Inflammatory macrophage (primary cell): ENCODE data around the gene ESR2.
"Not testable (repeated sequence)": the region's sequence is repeated elsewhere in the genome, so short reads cannot be mapped to it uniquely, and the experiment has no call there.

Source experiments
- DNase-seq, 2 donors: peaks; one replicate each; pipeline ENCODE4 v3.0.0-alpha.2; 2020 to 2022
- total RNA-seq, 18 experiments: gene quantifications; one replicate each; lab custom pipeline; 2026; ENCODE audit warnings: mixed read lengths in 6 of 18, inconsistent platforms in 2 of 18; lab: John Stamatoyannopoulos, UW

The ESR2 gene
- total RNA-seq = 0 to 0.26 (median 0.02) reads per million in 18 experiments

DNA sequence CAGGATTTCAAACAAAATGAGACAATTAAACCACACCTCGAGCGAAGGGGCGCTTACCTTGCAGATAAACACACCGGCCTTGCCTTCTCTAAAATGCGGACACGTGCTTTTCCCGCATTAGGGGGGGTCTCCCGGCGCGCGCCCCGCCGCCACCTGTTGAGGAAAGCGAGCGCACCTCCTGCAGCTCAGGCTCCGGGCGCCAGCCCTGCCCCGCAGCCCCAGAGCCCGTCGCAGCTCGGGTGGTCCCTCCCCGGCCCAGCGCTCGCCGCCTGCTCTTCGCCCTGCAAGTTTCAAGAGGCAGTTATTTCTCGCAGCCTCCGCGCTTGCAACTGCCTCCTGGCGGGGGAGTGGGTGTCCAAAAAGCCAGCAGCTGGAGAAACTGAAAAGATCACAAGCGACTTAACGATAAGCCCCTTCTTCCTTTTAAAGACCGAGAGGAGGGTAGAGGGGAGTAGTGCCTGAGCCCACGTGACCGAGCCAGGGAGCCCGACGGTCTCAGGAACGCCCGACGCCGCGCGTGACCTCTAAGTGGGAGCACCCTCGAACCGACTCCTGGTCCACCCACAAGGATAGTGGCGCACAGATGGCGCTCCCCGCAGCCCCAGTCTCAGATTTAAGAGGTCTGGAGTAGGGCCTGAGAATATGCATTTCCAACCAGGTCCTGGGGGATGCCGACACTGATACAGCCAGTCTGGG is at the start of gene ESR2:
Gene ESR2, minus strand, starts transcription at position 396 of the 696 bp plus-strand sequence. CDS start 11,386 bp downstream, outside the sequence.
- no peak for DNase-seq

GRCh38 chr14:64340560-64341196 is 46.5 kb upstream of the ESR2 start:
- DNase-seq = no peak

- peak; percentile 95 to 96 for DNase-seq
Observed at GRCh38 chr14:64338616-64339316, 44.6 kb upstream of the ESR2 start.

GRCh38 chr14:64337888-64338615 is 43.9 kb upstream of the ESR2 start:
- DNase-seq = peak in 1 of 2 donors; percentile 1

- DNase-seq = no peak
Observed at GRCh38 chr14:64329149-64329548, 35.0 kb upstream of the ESR2 start.

- no peak for DNase-seq
Observed at GRCh38 chr14:64326502-64326901, 32.3 kb upstream of the ESR2 start.

DNA sequence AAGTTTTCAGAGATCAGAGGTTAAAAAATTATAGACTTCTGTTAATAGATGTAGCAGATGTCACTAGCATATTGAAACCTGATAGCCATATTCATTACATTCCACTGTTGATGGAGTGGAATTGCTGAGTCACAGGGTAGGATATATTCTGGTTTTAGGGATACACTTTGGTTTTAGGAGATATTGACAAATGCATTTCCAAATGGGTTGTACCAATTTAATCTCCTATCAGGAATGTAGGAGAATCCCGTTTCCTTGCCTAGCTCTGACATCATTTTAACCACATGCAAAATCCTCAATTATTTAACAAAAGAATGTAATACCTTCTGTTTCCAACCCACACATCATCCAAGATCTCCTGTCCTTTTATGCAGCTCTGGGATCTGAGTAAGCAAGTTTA is 30.7 kb upstream of the ESR2 start:
- no peak for DNase-seq

GRCh38 chr14:64324461-64324860 is 30.3 kb upstream of the ESR2 start:
- no peak for DNase-seq

- not testable (repeated sequence) for DNase-seq
Observed at GRCh38 chr14:64320362-64320761, 26.2 kb upstream of the ESR2 start.

DNA sequence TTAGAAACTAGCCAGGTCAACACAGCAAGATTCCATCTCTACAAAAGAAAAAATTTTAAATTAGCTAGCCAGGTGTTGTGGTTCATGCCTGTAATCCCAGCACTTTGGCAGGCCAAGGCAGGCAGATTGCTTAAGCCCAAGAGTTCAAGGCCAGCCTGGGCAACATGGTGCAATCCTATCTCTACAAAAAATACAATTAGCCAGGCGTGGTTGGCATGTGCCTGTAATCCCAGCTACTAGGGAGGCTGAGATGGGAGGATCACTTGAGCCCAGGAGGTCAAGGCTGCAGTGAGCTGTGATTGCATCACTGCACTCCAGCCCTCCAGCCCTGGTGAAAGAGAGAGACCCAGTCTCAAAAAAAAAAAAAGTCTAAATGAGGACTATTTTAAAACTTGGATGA is 24.5 kb upstream of the ESR2 start:
- not testable (repeated sequence) for DNase-seq

DNA sequence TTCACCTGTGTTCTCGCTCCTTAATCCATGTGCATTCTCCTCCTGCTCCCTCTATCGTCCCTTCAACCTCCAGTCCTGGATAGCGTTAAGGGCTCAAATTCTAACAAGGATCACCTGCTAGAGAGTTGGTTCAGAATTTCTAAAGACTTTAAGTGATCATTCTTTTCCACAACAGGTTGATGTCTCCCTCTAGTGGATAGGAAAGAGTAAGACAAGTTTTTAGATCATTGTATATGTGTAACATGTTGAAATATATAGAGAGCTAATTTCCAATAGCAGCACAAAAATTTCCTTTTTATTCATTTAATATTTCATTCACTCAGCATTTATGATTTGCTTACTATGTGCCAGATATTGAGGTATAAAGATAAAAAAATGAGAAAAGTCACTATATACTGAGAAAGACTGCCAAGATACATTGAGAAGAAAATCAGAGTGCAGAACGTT is 9.3 kb upstream of the ESR2 start:
- peak; percentile 11 to 60 for DNase-seq

- no peak for DNase-seq
Observed at GRCh38 chr14:64298773-64299172, 4.6 kb upstream of the ESR2 start.

DNA sequence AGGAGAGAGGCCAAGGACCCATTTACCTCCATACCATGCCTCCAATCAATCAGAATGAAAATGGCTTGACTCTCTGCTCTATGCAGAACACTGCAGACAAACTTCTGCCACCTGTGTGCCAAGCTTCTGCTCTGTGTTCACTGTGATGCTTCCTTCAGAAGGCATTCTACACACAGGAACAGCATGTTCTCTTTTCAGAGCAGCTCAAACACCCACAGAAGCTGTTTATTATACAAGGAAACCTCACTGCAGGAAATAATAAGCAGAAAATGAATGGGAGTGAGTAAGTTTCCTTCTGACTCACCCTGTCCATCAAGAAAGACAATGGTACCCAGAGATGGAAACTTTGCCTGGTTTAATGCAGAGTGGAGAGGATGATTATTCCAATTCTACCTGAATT is 2.4 kb upstream of the ESR2 start:
- no peak for DNase-seq

DNA sequence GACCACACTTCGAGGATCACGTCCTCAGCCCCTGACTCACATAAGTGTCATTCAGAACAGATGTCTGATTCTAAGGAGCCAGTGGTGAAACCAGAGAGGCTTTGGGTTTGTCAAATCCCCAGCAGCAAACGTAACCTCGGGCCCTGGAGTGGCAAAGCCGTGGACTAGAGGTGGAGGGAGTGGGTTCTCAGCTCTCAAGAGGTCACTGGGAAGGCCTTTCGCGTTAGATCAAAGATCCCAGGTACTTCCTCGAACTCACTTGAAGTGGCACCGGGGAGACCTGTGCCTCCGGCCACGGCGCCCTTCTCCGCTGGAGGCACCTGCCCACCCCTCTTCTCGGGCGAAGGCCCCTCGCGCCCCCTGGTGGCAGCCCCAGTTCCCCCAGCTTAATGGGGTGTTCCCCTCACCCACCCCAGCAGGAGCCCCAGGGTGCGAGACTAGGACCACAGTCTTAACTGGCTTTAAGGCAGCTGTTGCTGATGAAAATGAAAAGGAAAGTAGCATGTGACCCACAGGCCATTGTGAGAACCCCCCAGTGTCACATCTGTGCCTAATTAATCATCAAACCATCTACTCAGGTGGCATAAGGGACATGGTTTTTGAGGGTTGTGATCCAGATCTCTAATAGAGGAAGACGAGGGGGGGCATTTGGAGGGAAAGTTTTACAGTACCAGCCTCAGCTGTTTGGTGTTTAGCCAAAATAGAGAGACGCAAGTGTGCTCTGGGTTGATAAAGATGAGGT is 672 bp upstream of the ESR2 start:
- DNase-seq = peak in 1 of 2 donors; percentile 31

- no peak for DNase-seq
Observed at GRCh38 chr14:64292197-64292596, 2.0 kb downstream of the ESR2 start.

- no peak for DNase-seq
Observed at GRCh38 chr14:64289571-64289970, 4.6 kb downstream of the ESR2 start.

DNA sequence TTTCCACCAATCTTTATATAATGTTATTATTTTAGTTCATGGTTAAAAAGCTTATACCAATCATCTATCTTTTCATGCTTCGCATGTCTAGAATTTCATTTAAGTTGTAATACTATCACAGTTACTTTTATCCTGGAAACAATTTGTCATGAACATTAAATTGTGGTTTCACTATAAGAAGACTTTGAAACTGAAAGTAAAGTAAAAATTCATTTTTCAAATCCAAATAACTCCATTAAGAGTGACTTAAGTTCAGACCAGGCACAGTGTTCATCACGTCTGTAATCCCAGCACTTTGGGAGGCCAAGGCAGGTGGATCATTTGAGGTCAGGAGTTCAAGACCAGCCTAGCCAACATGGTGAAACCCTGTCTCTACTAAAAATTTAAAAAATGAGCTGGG is 12.4 kb downstream of the ESR2 start:
- no peak for DNase-seq

GRCh38 chr14:64279704-64280668 is 14.2 kb downstream of the ESR2 start:
- no peak for DNase-seq

GRCh38 chr14:64278458-64278857 is 15.7 kb downstream of the ESR2 start:
- DNase-seq = no peak

DNA sequence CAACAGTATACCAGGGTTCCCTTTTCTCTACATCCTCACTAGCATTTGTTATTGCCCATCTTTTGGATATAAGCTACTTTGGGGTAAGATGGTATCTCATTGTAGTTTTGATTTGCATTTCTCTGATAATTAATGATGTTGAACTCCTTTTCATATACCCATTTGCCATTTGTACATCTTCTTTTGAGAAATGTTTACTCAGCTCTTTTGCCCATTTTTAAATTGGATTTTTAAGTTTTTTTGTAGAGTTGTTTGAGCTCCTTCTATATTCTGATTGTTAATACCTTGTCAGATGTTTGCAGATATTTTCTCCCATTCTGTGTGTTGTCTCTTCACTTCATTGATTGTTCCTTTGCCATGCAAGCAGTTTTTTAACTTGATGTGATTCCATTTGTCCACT is 22.2 kb downstream of the ESR2 start:
- no peak for DNase-seq

DNA sequence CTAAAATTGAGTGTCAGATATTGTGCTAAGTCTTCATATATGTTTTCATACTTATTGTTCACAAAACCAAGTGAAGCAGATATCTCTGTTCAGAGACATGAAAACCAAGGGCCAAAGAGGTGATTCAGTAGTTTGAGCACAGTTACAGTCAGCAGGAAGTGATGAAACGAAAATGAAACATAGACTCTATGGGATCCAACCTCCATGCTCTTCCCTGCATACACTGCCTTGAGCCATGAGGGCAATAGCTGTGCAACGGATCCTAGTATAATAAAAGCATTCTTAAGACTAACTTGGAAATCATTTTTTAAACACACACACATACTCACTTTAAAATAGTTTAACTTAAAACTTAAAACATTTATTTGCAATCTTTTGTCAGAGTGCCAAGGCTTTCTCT is 27.9 kb downstream of the ESR2 start:
- no peak for DNase-seq
